ENCODE results near the gene CUBN.

The CUBN gene

DNA sequence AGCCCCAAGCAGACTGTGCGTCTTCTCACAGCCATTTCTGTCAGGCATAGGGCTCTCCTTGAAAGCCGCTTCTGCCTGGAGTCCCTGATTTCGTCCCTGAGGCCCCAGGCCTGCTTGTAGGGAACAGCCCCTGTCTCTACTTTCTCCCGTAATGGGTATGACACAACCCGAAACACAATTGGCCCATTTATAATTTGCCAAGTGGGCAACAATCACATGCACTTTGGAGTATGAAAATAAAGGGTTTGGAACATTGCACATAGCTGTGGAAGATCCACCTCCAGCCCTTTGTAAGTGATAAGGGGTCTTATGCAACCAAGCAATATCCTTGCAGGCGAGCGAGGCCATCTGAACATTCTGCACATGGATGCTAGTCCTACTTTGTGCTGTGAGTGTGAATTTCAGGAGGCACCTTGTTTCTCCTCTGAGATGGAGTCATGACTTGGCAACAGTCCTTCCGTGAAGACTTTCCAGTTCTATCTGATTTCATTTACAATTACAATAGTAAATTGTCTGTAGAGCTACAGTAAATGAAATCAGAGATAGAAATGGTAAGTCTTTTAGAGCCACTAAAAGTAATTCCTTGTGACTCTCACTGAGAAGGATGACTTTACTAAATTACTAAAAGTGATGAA, 141.5 kb downstream of the CUBN start:
- no peak for DNase-seq (ENCODE audit: low read depth)

DNA sequence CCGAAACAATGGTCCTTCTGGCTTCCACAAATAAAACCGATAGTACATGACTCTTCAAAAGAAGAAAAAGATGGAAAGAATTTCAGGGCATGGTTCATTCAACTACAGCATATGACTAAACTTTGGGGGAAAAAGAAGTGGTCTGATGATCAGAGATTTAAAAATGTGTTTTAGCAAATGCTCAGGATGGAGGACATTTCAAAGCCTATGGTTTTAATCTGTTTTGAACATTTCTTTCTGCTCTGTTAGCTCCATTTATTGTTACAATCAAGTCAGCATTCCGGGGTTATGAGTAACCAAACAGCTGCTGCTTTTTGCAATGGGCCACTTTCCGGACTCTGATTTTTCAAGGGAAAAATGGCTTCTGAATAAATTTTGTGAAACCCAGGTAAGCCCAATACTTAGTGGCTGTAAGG, 142.4 kb downstream of the CUBN start:
- DNase-seq (ENCODE audit: low read depth), result no peak

- no peak for DNase-seq (ENCODE audit: low read depth)
These were observed 143.0 kb downstream of the CUBN start for GRCh38 chr10:16986406-16987205.

- DNase-seq (ENCODE audit: low read depth), result no peak
These were observed 143.6 kb downstream of the CUBN start for GRCh38 chr10:16986082-16986405.

DNA sequence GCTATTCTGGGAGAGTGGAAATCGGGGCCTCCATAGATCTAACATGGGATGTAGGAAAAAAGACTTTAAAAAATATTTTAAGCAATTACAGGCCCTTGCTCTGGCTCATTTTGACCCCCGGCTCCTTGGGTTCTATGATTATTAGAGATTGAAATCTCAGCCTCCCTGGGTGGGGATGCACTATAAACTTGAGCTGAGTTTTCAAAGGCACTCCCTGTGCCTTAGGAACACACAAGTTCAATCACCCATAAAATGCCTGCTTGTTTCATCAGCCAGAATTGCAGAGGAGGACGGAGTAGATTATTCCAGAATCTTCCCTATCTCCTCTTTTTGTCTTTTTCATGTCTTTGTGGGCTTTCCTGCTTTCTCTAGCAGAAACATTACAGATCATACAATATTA, 145.4 kb downstream of the CUBN start:
- DNase-seq (ENCODE audit: low read depth), result no peak

- DNase-seq (ENCODE audit: low read depth), result no peak
These were observed 152.8 kb downstream of the CUBN start for GRCh38 chr10:16976803-16977202.

DNA sequence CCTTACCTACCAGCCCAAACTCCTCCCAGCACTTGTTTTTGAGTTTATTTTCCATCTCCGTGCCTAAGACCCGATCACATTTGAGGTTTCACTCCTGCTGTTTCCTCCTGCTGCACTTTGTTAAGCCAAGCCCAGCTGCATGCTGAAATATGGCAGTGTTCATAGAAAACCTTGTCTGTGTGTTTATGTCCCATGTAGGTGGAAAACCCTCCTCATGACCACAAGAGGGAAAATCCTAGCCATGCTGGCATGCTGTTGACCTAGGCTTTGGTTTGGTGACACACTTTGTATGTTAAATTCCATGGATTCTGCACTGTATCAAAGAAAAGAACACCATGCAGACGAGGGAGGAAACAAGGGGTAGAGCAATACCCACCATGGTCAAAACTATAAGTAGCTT, 154.4 kb downstream of the CUBN start:
- no peak for DNase-seq (ENCODE audit: low read depth)

DNA sequence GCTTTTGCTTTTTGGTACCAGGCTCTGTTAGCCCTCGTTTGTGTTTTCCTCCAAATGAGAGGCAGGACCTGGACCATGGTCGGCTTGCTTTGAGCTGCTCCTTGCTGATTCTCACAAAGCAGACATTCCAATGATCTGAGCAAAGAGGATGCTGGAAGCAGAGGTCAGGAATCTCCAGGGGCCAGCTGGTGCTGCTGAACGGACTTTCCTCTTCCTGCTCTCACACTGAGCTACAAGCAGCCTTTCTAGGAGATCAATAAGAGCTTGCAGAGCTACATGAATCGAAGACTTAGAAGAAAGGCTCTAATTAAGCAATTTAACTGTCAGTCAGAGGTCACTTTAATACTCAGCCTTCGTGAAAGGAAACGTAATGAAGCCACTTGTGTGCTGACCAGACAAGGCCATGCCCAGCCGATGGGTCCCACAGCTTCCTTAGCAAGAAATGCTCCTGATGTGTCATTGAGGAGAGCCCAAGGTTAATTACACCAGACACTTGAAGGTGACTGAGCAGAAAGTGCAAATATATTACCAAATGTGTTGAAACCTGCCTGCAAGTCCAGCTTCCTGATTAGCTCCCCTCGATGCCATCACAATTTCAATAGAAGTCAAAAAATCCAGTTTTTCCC, 161.1 kb downstream of the CUBN start:
- no peak for DNase-seq (ENCODE audit: low read depth)

DNA sequence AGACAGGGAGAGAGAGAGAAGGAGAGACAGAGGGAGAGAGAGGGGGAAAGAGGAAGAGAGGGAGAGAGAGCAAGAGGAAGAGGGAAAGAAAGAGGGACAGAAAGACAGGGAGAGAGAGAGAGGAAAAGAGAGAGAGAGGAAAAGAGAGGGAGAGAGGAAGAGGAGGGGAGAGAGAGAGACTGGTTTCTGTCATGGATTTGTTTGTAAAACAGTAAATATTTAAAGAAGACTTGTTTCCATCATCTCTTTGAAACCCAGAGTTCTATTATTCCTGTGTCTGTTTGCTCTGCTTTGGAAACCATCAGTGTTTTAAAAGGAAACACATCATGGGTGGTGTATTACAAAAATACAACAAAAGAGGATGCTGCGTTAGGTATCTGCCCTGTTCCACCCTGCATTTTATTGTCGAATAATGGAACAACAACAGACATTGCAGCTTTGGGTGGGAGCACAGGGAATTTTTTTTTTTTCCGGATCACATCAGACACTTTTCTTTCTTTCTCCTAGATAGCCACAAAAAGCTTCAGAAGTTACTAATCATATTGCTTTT, 161.7 kb downstream of the CUBN start:
- no peak for DNase-seq (ENCODE audit: low read depth)

DNA sequence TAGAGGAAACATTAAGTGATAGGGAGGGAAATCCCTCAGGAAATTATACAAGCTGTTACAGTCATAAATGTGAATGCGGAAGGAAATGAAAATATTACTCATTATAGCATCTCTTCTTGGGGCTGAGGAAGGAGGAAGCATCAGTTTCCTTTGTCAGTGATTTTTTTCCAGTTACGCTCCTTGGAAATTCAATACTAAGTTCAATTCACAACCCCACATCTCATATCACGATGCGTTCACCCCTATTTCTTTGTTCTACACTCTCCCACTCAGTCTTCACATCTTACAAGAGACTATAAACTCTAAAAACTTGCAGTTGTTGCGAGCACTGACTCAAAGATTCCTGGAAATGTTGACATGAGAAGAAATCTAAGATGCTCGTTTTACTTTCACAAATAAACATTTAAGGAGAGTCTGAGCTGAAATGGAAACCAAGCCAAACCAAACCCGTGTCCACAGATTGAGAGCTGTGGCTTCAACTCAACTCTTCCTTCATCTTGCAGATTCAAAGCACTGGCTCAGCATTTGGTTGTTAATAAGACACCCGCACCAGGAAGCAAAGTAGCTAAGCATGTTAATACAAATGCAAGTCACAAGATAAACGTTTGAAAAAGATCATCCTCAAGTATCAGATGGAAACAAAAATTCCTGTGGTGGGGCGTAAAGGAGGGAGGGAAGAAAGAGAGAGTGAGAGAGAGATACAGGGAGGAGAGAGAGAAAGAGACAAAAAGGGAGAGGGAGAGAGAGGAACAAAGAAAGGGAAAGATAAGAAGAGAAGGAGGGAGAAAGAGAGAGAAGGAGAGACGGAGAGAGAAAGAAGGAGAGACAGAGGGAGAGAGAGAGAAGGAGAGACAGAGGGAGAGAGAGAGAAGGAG, 162.4 kb downstream of the CUBN start:
- DNase-seq (ENCODE audit: low read depth), result no peak

DNA sequence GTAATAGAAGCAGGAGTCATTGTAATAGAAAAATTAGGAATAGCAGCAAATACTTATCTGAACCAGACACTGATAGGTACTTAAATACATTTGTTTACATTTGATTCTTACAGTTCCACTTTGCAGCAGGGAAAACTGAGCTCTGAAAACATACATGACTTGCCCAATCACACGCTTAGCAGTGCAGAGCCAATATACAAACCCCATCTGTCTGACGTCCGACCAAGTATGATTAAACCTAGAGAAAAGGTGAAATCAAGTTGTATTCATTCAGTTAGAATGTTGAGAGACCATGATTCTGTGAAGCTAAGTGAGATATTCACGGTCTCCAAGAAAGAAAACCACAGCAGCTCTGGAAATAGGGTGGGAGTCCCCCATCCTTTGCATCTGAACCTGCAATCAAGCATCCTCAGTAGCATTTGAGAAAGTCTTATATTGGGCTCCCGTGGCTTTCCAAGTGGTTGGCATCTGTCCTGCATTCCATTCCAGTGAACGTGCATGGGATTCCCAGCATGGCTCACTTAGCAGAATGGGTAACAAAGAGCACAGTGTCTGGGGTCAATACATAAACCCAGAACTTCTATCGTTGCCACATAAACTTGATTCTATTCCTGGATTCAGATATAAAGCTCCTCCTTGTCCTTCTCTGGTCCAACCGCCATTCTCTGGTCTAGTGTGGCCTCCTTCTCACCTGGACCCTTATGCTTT, 163.7 kb downstream of the CUBN start:
- no peak for DNase-seq (ENCODE audit: low read depth)

- no peak for DNase-seq (ENCODE audit: low read depth)
These were observed 164.3 kb downstream of the CUBN start for GRCh38 chr10:16965344-16965616.

DNA sequence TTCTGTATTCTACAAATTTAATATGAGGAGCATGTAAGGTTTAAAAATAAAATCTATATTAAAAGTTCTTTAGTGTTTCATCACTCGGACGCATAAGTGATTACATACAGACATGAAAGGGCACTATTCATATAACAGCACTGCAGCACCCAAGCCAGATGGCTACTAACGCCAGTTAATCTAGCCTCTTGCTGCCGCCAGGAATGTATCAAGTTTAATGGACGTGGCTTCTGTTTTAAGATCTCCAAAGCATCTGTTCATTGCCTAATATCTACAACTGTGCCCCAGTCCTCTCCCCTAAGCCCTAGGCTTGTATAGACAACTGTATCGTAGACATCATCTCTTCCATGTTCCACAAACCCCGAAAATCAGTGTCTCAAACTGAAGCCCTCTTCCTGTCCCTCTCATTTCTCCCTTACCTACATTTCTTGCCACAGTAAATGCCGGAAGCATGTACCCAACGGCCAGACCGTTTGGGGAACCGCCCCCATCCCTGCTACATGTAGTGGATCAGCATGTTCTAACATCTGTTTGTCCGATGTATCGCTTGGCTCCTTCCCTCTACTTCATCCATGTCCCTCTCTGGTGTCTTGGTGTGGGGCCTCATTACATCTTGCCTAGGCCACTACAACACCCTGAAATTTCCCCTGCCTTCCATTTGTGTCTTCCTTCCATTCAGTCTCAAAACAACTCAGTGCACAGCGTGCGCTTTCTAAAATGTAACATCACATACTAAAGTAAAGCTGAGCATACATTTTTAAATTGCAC, 164.9 kb downstream of the CUBN start:
- no peak for DNase-seq (ENCODE audit: low read depth)

GRCh38 chr10:16960551-16960950, 169.1 kb downstream of the CUBN start:
- no peak for DNase-seq (ENCODE audit: low read depth)

DNA sequence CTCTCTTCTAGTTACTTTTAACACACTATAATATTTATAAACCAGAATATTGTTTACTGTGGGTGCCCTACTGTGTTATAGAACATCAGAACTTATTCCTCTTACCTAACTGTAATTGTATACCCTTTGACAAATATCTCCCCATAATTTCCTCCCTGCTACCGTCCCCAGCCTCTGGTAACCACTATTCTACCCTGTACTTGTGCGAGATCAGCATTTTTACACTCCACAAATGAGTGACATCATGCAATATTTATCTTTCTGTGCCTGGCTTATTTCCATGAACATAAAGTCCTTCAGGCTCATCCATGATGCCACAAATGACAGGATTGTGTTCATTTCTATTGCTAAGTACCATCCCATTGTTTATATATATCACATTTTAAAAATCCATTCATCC, 172.6 kb downstream of the CUBN start:
- no peak for DNase-seq (ENCODE audit: low read depth)

- DNase-seq (ENCODE audit: low read depth), result no peak
These were observed 175.2 kb downstream of the CUBN start for GRCh38 chr10:16954280-16955030.

- no peak for DNase-seq (ENCODE audit: low read depth)
These were observed 176.3 kb downstream of the CUBN start for GRCh38 chr10:16953270-16953669.

DNA sequence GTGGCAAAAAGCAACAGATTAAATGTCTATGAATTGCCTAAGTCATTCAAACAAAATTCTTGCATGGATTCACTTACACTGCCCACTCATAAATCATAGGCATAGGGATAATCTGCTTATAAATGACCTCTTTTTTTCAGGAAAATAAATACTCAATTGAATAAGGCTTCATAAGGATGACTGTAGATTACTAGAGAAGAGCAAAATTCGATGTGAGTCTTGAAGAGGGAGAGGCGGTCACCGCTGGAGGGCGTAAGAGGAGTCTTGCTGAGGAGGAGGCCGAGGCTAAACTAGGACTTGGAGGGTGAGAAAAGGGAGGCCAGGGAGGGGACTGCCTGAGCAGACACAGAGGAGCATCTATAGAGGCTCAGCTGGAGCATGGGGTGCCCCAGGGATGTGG, 177.0 kb downstream of the CUBN start:
- DNase-seq (ENCODE audit: low read depth), result no peak

- DNase-seq (ENCODE audit: low read depth), result no peak
These were observed 177.5 kb downstream of the CUBN start for GRCh38 chr10:16952080-16952479.
